PC-3 (cell line): ENCODE measurements around the gene BCKDHA. TPM values are rescaled to one million over a fixed set of nuclear protein-coding genes. Genes with fewer than 3 reads are reported as not detected.

Experiments used
- ATAC-seq: fragments of 200-7000 bp; cut with Tn5 transposase; 2 replicates; pipeline ENCODE4 v1.9.1; 2020; ENCODE audit warnings: mild to moderate bottlenecking, moderate library complexity
- BruUV-seq: library from RNA; stranded (reverse); fragments of 400-500 nt; replicated peaks from 2 replicates; lab custom pipeline; 2021; lab: Mats Ljungman, UMichigan
- CTCF ChIA-PET: fragments of 300-600 bp; sonication (Branson Sonifier 250); formaldehyde crosslinking; loops from one replicate; lab custom pipeline; 2022; ENCODE audit warnings: antibody characterized with exemption; lab: Charles Lee
- POLR2A ChIA-PET: fragments of 300-600 bp; sonication (Branson Sonifier 250); formaldehyde crosslinking; loops from one replicate; lab custom pipeline; 2022; ENCODE audit warnings: antibody characterized with exemption; ENCODE audit not compliant: unreplicated experiment; lab: Charles Lee
- DNase-seq: peaks from one replicate; pipeline ENCODE4 v3.0.0-alpha.2; 2015
- H2AFZ ChIP-seq: fragments of 300-600 bp; sonication (generic); 2 replicates; pipeline ENCODE4 v1.6.0; 2016; ENCODE audit warnings: antibody characterized with exemption, low read length
- H3F3A ChIP-seq: fragments of 300-600 bp; sonication (generic); one replicate; pipeline ENCODE4 v1.6.0; 2017; ENCODE audit warnings: antibody characterized with exemption, low read length, control low read depth, mild to moderate bottlenecking; ENCODE audit not compliant: unreplicated experiment
- H3K27ac ChIP-seq: fragments of 300-600 bp; sonication (generic); 2 replicates; pipeline ENCODE4 v1.5.1; 2016; ENCODE audit warnings: mild to moderate bottlenecking, low read length
- H3K27me3 ChIP-seq: fragments of 300-600 bp; sonication (generic); 2 replicates; pipeline ENCODE4 v1.6.1; 2016; ENCODE audit warnings: low read length, mixed read lengths
- H3K36me3 ChIP-seq: fragments of 300-600 bp; sonication (generic); 2 replicates; pipeline ENCODE4 v1.6.1; 2016; ENCODE audit warnings: low read depth, mixed run types, low read length, mixed read lengths
- H3K4me1 ChIP-seq: fragments of 300-600 bp; sonication (generic); 2 replicates; pipeline ENCODE4 v1.5.1; 2016; ENCODE audit warnings: low read length; ENCODE audit not compliant: insufficient read depth
- H3K4me2 ChIP-seq: fragments of 300-600 bp; sonication (generic); 2 replicates; pipeline ENCODE4 v1.6.0; 2016; ENCODE audit warnings: low read length
- H3K4me3 ChIP-seq: fragments of 300-600 bp; sonication (generic); 2 replicates; pipeline ENCODE4 v1.5.1; 2016; ENCODE audit warnings: mild to moderate bottlenecking, low read length, mixed read lengths
- H3K79me2 ChIP-seq: fragments of 300-600 bp; sonication (generic); 2 replicates; pipeline ENCODE4 v1.6.1; 2017; ENCODE audit warnings: low read length, mixed read lengths
- H3K9ac ChIP-seq: fragments of 300-600 bp; sonication (generic); 2 replicates; pipeline ENCODE4 v1.6.0; 2016; ENCODE audit warnings: mild to moderate bottlenecking, low read length
- H3K9me2 ChIP-seq: fragments of 300-600 bp; sonication (generic); replicated peaks from 2 replicates; pipeline ENCODE4 v1.6.1; 2016; ENCODE audit warnings: mixed run types, low read length, mixed read lengths
- H3K9me3 ChIP-seq: fragments of 300-600 bp; sonication (generic); 2 replicates; pipeline ENCODE4 v1.6.1; 2016; ENCODE audit warnings: low read length, mixed read lengths
- H4K20me1 ChIP-seq: fragments of 300-600 bp; sonication (generic); 2 replicates; pipeline ENCODE4 v1.6.1; 2016; ENCODE audit warnings: low read length, mixed read lengths
- EZH2 ChIP-seq: fragments of 300-600 bp; sonication (generic); IDR thresholded peaks from one replicate; pipeline ENCODE4 v1.6.1; 2017; ENCODE audit warnings: antibody characterized with exemption, mild to moderate bottlenecking, low read length; ENCODE audit not compliant: unreplicated experiment
- EZH2phosphoT487 ChIP-seq: fragments of 300-600 bp; sonication (generic); IDR thresholded peaks from 2 replicates; pipeline ENCODE4 v1.6.1; 2018; ENCODE audit warnings: mild to moderate bottlenecking, antibody characterized with exemption, low read length, borderline replicate concordance
- intact Hi-C: fragments of 100-400 bp; cut with micrococcal nuclease; formaldehyde crosslinking; loops from 2 replicates; pipeline ENCODE4 v1.9.0; 2023
- total RNA-seq: library from RNA; depleted of rRNA; stranded (reverse); fragments of >200 nt; gene quantifications from 2 replicates; pipeline ENCODE4 v1.2.3, GENCODE V29; 2014
- TF ChIP-seq, protein P1 (sequence below): fragments of 300-600 bp; sonication (generic); conservative IDR thresholded peaks from 2 replicates; pipeline ENCODE4 v1.5.1; 2017; ENCODE audit warnings: antibody characterized with exemption, low read depth, mild to moderate bottlenecking, low read length

BCKDHA gene
- total RNA-seq, 1 experiment from 2014 or later: 49.2 TPM

DNA sequence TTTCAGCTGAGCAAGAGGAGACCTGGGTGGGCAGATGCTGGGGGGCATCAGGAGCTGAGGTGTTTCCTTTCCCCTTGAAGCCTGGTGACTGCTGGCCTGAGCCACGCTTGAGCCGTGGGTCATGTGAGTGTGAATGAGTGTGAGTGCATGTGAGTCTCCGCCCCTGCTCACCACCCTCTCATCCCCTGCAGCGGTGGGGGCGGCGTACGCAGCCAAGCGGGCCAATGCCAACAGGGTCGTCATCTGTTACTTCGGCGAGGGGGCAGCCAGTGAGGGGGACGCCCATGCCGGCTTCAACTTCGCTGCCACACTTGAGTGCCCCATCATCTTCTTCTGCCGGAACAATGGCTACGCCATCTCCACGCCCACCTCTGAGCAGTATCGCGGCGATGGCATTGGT, 24.4 kb downstream of the BCKDHA start:
- ATAC-seq (no peak), DNase-seq (no peak)
- ChIA-PET POLR2A (no interaction called here), CTCF (no interaction called here)
- 0 out of 2 replicates have a peak, but pooled peaks cover 3% of the 10 kb centered on the region for H3K36me3 ChIP-seq
- H3K79me2 ChIP-seq: no peaks in the 10 kb centered on the region
- H3K9me2 ChIP-seq: no peaks in the 10 kb centered on the region
- no peaks in the 10 kb centered on the region for H3K4me1 ChIP-seq
- H4K20me1 ChIP-seq: no peaks in the 10 kb centered on the region
- no peak overlapping the region for H3K27ac ChIP-seq
- H3K4me2 ChIP-seq: no peak overlapping the region
- BruUV-seq: no TSS peak
- no peaks in the 10 kb centered on the region for H3K9me3 ChIP-seq
- TF ChIP-seq EZH2phosphoT487 (no peak), EZH2 (no peak)
- TF ChIP-seq, protein P1, sequence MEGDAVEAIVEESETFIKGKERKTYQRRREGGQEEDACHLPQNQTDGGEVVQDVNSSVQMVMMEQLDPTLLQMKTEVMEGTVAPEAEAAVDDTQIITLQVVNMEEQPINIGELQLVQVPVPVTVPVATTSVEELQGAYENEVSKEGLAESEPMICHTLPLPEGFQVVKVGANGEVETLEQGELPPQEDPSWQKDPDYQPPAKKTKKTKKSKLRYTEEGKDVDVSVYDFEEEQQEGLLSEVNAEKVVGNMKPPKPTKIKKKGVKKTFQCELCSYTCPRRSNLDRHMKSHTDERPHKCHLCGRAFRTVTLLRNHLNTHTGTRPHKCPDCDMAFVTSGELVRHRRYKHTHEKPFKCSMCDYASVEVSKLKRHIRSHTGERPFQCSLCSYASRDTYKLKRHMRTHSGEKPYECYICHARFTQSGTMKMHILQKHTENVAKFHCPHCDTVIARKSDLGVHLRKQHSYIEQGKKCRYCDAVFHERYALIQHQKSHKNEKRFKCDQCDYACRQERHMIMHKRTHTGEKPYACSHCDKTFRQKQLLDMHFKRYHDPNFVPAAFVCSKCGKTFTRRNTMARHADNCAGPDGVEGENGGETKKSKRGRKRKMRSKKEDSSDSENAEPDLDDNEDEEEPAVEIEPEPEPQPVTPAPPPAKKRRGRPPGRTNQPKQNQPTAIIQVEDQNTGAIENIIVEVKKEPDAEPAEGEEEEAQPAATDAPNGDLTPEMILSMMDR: no peak
- no peaks in the 10 kb centered on the region for H3K27me3 ChIP-seq
- H3K9ac ChIP-seq: no peak overlapping the region
- no peak overlapping the region for H2AFZ ChIP-seq
- intact Hi-C loops: no loop called here
- no peak overlapping the region for H3K4me3 ChIP-seq
- H3F3A ChIP-seq: no peaks in the 10 kb centered on the region

GRCh38 chr19:41422456-41422855, 24.8 kb downstream of the BCKDHA start:
- DNase-seq: no peak

DNA sequence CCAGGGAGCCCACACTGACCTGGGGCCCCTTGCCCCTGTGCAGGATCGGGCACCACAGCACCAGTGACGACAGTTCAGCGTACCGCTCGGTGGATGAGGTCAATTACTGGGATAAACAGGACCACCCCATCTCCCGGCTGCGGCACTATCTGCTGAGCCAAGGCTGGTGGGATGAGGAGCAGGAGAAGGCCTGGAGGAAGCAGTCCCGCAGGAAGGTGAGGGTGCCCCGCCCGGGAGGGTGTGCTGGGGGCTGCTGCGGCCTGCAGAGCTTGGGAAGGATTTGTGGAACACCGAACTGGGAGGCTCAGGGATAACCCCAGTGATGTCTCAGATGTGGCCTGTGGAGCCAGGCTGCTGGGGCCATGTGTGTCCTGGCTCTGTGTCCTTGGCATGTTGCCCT, 25.3 kb downstream of the BCKDHA start:
- H2AFZ ChIP-seq: no peak overlapping the region
- H3K9me2 ChIP-seq: no peaks in the 10 kb centered on the region
- H3K9ac ChIP-seq: no peak overlapping the region
- ATAC-seq (no peak), DNase-seq (no peak)
- no peaks in the 10 kb centered on the region for H3K4me1 ChIP-seq
- CTCF ChIA-PET: no interaction called here
- TF ChIP-seq, protein P1: no peak
- TF ChIP-seq EZH2 (no peak), EZH2phosphoT487 (no peak)
- no peaks in the 10 kb centered on the region for H4K20me1 ChIP-seq
- no TSS peak for BruUV-seq
- H3K4me2 ChIP-seq: no peak overlapping the region
- H3K27me3 ChIP-seq: no peaks in the 10 kb centered on the region
- no peak overlapping the region for H3K4me3 ChIP-seq
- no peaks in the 10 kb centered on the region for H3F3A ChIP-seq
- H3K36me3 ChIP-seq: 0 out of 2 replicates have a peak, but pooled peaks cover 3% of the 10 kb centered on the region
- H3K9me3 ChIP-seq: no peaks in the 10 kb centered on the region
- H3K79me2 ChIP-seq: no peaks in the 10 kb centered on the region
- no peak overlapping the region for H3K27ac ChIP-seq
- intact Hi-C loops: no loop called here
- POLR2A ChIA-PET: no interaction called here

More at GRCh38 chr19:41422456-41422855, 24.8 kb downstream of the BCKDHA start:
- H3K27me3 ChIP-seq: no peaks in the 10 kb centered on the region
- no peak overlapping the region for H3K4me3 ChIP-seq
- no peaks in the 10 kb centered on the region for H3K9me3 ChIP-seq
- no peaks in the 10 kb centered on the region for H4K20me1 ChIP-seq
- H3K4me1 ChIP-seq: no peaks in the 10 kb centered on the region
- intact Hi-C loops: no loop called here
- no peaks in the 10 kb centered on the region for H3F3A ChIP-seq
- no peak overlapping the region for H2AFZ ChIP-seq
- ChIA-PET CTCF (no interaction called here), POLR2A (no interaction called here)
- H3K36me3 ChIP-seq: 0 out of 2 replicates have a peak, but pooled peaks cover 3% of the 10 kb centered on the region
- H3K9me2 ChIP-seq: no peaks in the 10 kb centered on the region
- TF ChIP-seq EZH2phosphoT487 (no peak), EZH2 (no peak)
- TF ChIP-seq, protein P1: no peak
- no peak overlapping the region for H3K27ac ChIP-seq
- no TSS peak for BruUV-seq
- H3K4me2 ChIP-seq: no peak overlapping the region
- H3K9ac ChIP-seq: no peak overlapping the region
- H3K79me2 ChIP-seq: no peaks in the 10 kb centered on the region
- ATAC-seq: no peak
